HG03039 (cell line): Measurements from ENCODE around the gene RASD1.

Source experiments
- ATAC-seq: cut with Tn5 transposase; IDR thresholded peaks from one replicate; pipeline ENCODE4 v1.9.1; 2021; ENCODE audit warnings: mild to moderate bottlenecking, moderate library complexity; ENCODE audit not compliant: unreplicated experiment

RASD1 gene

DNA sequence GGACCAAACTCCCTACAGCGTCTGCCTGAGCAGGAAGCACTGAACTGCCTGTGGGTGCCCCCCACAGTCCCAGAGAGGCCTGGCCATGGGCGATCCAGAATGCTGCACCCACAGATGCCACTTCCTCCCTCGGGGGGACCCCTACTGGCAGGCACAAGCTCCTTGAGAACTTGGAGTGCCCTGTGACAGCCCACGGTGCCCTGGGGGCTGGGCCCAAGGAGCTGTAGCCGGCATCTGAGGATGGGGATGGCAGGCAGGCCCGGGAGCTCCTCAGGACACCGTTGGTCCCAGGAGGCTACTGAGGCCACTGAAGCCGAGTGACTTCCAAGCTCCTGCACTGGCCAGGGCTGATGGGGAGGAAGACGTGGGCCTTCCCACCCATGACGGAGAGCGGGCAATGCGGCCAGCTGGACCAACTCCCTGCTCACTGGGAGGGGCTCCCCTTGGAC is 15.1 kb upstream of the RASD1 start:
- ATAC-seq: no peak

DNA sequence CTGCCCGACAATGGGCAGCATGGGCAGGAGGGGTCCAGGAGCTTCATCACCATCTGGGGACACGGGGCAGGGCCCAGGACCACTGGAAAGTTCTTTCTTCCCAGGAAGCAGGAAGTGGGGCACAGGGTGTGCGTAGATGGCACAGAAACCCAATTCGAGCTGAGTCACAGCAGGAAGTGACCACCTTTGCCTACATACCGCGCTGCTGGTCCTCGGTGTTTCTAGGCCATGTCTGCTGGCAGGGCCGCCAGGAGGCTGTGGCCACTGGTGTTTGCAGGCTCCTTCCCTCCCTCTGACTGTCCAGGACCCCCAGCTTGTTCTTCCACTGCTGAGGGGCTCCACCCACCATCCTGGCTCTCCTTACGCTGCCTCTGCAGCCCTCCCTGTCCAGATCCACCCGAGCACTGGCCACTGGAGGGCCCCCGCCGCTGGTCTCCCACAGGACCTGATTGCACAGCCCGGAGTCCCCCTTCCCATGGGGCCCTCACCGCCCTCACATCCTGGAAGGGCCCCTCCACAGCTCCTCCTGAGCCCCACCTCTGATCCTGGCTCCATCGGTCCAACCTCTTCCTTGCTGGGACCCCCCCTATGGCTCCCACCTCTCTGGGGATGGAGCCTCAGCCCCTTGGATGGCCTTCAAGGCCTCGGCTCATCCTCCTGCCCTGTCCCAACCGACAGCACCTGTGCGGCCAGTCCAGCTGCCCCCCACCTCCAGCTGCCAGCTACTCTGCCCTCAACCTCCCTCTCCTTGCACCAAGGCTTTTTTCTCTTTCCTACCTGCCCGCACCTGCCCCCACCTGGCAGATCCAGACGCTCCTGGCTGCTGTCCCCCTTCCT is 14.5 kb upstream of the RASD1 start:
- no peak for ATAC-seq

DNA sequence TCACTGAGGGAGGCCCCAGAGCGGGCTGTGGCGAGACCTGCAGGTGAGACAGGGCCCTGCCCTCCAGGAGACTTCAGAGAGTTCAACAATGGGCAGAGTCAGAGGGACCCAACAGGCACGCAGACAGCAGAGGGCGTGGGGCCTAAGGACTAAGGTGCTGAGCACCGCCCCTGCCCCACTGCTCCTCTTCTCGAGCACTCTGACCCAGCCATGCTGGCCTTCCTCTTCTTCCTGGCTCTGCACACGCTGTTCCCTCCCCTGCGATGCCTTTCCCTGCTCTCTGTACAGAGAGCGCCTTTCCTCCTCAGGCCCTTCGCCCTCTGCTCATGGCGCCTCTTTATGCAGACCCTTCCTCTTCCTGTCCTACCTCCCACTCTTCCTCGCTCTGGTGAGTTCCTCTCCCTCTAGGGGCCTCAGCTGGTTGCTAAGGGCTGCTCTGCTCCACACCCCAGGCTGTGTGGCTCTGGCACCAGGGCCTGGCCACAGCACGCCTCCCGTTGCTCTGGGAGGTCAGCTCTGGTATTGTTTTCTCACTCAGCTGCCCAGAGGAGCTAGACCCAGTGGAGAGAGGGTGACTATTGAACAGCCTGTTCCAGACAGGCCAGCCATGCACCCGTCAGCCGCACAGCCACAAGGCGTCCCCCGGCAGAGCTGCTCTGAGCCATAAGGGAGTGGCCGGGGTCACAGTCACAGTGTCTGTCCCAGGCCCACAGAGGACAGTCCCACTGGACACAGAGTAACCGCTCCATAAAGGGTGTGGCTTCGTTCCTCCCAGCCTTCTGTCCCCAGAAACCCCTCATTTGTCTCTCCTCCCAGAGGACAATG is 13.6 kb upstream of the RASD1 start:
- ATAC-seq: no peak

DNA sequence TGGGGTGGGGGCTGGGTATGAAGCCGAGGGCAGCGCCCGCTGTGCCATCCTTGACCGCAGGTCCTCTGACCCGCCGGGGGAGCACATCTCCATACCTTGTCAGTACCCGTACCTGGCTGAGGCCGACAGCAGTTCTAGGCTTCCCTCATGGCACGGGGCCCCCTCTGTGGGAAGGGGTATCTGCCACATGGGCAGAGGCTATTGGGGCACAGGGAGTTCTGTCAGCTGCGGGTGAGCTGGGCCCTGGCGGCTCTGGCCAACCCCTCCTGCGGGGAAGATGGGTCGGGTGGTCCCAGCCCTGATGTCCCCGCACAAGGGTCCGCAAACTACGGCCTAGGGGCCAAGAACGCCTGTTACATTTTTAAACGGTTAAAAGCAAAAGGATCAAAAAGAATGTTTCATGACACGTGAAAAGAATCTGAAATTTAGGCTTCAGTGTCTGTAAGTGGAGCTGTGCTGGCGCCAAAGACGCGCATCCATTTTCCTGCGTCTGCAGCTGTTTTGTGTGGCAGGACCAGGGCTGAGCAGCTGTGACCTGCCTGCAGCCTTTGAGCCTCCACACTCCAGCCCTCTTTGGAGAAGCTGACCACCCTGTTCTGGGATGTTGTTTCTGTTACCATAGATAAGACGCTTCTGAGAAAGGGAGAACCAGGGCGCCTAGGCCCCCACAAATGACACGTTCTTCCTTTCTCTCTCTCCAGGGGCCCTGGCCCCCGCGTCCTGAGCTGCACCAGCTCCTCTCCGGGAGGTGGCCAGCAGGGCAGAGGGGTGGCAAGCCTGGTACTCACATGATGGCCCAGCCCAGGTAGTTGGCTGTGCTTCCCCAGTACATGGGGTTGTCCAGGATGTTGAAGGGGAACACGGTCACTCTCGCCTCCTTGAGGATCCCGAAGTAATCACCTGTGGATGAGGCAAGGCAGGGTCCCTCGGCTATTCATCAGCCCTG is 12.7 kb upstream of the RASD1 start:
- no peak for ATAC-seq

DNA sequence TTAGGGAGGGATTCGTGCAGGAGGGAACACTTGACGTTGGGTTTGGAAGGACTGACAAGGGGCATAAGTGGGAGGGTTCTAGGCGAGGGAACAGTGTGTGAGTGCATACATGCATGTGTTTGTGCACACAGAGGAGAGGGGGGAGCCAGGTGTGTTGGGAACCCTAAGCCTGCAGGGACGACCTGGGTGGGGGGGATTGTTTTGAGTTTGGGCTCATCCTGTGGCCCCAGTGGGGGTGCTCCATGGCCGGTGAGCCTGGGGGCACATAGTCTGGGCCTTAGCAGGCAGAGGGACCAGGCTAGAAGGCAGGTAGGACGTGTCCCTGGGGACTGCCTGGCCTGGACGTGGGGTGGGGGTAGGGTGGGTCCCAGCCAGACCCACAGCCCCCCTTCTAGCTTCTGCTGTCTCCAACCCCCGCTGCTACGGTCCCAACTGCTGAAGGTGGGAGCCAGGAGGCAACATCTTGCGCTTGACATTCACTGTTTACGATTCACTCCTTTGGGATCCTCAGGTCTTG is 11.9 kb upstream of the RASD1 start:
- no peak for ATAC-seq

DNA sequence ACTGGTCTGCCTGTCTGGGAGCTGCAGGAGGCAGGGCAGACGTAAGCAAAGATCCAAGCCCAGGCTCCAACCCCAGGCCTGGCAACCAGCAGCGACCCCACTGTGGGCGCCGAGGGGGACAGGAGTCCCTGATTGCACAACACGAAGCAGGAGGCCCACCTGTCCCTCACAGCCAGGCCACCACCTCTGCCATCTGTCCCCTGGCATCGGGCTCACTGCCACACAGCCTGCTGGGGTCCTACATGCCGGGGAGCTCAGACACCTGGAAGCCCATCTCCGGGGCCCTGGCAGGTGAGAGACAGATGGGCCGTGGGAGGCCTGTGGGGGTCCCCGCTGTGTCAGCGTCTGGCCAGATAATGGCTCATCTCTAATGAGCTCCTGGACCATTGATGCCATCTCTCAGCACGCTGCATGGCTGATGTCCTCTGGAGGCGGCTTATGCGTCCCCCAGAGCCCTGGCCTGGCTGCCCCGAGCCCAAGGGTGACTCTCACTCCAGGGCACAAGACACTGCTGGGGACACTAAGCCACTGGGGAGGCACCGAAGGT is 11.3 kb upstream of the RASD1 start:
- ATAC-seq: no peak

DNA sequence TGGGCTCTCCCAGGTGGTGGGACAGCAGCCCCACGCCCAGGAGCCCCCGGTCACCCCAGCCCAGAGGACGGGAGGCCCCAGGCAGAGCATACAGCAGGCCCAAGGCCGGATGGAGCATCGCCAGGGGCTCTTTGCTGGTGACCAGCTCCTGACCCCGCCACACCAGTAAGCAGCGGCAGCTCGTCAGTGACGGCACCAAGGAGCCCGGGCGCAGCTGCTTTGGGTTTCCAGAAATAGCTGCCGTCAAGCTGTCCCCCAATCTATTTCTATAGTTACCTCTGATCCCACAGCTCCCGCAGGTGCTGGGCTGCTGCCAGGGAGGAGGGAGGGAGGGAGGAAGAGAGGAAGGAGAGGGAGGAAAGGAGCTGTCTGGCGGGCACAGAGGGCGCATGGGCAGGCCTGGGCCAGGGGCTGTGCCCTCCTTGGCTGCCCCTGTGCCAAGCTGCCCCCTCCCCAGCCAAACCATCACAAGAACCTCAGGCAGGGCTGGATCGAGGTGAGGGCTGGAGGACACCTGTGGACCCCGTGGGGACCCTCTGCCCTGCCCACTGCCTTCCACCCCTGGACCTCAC is 10.8 kb upstream of the RASD1 start:
- ATAC-seq: no peak

DNA sequence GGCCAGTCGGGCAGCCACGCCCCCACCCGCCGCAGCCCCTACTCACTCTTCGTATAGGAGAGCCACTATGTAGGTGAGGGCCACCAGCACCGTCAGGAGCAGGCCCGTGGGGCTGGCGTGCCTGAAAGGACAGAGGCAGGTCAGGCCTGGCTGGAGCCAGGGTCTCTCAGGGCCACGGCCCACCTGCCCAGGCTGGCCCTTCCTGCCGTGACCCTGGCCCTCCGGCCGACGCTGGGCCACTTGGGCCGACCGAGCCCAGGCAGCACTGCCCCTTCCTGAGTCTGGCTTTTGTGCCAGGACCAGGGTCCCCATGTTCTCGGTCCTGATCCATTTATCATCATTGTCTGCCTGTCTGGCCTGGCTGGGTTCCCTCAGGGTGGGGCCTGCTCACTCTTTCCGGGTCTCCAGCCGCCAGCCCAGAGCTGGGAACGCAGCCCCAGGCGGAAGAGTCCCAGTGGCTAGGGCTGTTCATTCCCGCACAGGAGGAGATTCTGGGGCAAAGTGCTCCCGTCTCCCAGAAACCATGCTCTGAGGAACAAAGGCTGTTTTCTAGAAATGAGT is 10.1 kb upstream of the RASD1 start:
- no peak for ATAC-seq

DNA sequence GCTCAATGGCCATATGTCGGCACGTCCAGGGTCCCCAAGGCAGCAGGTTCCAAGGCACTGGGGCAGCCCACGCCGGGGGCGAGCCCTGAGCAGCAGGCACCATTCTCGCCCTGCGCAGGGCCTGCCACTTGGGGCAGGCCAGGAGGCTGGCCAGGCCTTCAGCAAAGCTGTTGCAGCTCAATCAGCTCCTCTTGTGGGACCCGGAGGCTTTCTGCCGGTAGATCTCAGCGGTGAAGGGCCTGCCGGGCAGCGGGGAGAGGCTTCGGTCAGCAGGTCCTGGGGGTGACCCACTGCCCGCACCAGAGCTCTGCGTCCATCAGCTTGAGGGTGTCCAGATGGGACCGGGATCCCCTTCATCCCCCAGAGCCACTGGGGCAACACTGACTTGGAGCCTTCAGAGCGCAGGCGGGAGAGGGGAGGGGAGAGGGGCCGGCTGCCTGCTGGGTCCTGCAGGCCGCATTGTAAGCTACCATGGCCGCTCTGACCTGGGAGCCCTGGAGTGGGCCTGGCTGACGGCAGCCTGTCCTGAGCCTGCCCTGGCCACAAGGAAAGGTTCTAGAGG is 9.5 kb upstream of the RASD1 start:
- ATAC-seq: no peak

DNA sequence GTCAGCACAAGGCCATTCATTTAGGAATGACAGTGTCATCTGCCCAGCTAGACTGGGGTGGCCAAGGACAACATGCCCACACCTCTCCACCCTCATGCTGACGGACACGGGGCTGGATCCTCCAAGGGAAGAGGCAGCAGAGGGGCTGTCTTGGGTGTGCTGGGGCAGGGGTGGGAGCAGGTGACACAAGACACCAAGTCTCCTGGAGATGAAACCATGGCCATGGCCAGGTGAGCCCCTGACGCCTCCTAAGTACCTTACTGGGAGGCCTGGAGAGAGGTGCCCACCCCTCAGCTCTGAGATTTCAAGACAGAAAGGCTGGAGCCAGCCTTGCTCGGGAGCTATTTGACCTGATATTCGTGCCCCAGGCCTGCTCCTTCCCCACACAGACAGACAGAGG is 9.0 kb upstream of the RASD1 start:
- no peak for ATAC-seq

DNA sequence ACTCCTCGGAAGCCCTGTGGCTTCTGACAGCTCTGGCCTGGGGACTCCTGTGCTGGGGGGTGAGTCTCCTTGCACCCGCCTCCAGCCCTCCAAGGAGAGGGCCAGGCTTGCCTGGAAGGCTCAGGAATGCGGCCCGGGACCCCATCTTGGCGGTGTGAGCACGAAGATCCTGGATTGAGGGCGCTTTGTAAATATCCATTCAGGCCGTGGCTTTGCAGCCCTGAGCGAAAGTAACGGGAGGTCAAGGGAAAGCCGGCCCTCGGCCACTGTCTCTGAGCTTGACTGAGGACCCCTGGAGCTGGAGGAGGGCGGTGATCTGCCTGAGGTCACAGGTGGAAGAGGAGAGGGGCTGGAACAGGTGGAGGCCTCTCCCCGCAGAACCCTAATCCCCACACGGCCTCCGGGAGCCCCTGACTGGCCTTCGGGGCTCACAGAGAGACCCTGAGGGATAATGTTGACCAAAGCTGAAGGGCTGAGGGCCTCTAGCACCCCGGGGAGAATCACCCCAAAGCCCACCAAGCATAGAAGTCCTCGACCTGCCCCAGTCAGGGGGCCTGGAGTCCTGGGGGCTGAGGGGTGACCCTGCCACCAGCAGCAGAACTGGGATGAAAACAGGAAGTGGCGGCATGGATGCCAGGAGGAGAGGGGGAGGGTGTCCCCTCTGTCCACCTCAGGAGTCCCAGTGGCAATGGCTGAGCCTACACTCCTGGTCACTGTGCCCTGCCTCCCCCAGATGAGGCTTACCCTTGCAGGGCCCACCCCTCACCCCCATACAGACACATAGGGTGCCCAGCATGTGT is 8.3 kb upstream of the RASD1 start:
- no peak for ATAC-seq

DNA sequence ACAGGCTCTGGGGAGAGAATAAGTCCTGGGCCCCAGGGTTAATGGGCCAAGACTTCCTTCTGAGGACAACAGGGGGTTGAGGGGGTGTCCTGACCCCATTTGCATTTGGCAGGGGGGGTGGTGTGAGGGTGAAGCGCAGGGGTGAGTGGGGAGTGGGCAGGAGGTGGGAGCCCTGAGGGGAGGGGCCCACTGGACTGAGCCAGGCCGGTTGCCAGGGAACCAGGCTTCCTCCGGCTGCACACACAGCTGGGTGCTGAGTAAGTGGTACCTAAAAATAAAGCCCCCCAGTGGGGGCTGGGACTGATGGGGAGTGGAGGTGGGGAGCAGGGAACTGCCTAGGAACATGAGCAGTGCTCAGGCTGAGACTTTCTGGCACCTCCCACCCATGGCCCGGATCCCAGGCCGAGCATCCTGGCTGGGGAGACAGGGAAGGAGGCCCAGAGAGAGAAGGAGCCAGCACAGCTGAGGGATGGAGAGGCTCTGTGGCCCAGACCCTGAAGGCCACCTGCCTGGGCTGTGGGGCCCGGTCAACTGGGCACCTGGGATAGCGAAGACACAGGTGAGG is 7.5 kb upstream of the RASD1 start:
- no peak for ATAC-seq

DNA sequence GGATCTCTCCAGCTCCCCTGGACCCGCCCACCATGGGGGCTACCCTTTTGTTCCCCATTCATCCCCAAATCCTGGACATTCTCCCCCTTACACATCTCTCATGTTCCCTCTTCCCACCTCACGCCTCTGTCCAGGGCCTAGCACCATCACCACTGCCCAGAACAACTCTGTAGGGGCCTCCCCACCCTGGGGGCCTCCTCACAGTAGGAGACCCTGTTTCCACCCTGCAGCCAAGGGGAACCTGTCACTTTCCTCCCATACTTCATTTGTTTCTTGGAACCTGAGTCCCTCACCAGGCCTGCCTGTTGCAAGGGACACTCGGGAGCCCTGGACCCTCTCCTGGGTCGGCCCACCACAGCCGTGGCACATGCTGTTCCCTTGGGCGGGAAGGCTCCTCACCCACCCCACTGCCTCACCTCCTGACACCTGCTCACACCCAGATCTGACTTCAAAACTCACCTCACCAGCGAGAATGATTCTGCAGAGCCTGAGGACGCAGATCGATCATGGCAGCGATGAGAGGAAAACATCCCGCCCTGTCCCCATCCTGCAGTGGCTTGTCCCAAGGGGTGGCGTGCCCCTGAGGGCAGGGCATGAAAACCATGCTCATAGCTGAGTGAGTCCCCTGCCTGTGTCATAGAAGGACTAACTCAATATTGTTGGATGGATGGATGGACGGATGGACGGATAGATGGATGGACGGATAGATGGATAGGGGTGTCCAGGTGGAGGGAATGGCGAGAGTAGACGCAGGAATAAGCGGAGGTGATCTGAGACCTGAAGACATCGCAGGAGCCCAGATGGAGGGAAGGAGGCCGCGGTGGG is 6.8 kb upstream of the RASD1 start:
- ATAC-seq: no peak

DNA sequence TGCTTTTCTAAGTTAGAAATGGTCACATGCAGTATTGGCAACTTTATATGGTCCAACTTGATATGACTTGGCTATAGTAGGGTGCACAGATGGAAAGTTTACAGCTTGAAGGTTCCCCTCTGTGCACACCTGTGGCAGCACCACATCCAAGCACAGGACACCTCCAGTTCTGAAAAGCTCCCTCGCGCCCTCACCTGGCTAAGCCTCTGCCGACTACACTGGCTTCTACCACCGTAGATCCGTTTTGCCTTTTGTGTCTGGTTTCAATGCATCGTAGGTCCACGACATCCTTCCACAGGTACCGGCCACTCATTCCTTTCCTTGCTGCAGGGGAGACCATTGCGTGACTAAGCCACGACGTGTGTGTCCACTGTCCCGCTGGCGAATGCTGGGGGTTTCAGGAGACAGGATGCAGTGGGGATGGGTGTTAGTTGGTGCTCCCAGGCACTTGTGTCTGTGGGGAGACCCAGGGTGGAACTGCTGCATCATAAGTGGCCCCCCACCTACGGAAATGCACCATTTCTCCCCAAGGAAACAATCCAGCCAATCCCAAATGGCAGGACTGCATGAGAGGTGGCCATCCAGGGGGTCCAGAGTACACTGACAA is 4.9 kb upstream of the RASD1 start:
- no peak for ATAC-seq

DNA sequence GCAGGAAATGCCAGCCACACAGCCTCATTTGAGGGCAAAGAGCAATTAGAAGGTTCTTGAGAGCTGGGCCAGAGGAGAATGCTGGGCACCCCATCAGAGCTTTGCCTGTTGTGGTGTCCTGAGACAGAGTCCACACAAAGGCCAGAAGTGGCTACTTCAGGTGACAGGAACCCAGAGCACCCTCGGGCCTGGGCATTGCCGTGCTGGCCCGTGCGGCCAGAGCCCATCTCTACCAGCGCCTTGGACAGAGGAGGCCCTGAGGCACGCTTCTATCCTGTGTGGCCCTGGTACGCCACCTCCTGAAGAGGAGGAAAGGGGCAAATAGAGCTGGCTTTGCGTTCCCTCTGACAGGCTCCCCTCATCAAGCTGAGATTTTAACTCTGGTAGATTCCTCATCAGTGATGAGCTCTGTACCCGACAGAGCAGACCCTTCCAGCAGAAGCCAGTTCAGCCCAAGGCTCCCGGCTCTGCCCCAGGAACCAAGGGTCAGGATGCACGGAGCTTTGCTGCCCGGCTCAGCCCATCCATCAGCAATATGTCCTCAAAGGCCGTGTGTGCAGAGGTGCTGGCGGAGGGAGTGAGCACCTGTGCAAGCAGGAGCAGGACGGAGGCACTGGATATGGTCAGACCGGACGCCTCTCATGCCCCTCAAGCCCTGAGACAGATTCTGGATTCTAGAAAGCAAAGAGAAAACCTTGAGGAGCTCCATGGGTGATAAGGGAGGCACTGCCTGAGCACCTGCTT is 3.4 kb upstream of the RASD1 start:
- no peak for ATAC-seq

DNA sequence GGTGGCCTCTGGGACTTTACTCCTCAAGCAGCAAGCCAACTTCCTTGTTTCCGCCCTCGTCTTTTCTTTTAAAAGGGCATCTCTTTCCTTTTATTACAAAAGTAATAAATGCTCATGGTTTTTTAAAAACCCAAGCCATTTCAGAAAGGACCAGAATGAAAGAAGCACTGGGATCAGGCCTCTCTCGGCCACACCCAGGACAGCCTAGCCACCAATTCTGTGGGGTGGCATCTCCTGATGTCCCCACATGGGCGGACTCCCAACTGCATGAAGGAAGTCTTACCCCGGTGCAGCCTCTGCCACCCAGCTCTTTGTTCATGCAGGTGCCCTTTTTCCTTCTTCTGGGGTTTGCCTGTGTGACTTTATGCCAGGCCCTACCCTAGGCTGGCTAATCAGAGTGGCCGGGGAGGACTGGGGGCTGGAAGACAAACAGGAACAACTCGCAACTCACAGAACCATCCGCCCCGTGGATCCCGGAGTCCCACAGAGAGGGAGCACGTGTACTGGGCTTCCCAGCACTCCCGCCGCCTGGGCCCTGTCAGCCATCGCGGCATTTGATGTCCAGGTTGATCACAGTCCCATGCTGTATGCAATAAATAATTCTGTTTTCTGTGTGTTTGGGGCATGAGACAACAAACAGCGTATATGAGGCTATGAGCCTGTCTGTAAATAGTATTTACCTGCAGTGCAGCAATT is 2.6 kb upstream of the RASD1 start:
- no peak for ATAC-seq
